GM12878 (cell line): ENCODE data around the gene NDUFV1. TPM values are rescaled to one million over a fixed set of nuclear protein-coding genes. Genes with fewer than 3 reads are reported as not detected.

Experiments
- BCLAF1 ChIP-seq: fragments of 450-650 bp; IDR thresholded peaks from 2 replicates; pipeline ENCODE4 v1.6.1; 2017; ENCODE audit warnings: antibody characterized with exemption, mild to moderate bottlenecking, moderate library complexity
- CBFB ChIP-seq: IDR thresholded peaks from 2 replicates; pipeline ENCODE4 v1.6.1; 2016; ENCODE audit warnings: antibody characterized with exemption, low read depth
- CHD1 ChIP-seq: IDR thresholded peaks from 2 replicates; pipeline ENCODE4 v1.6.1; 2012; ENCODE audit warnings: low read depth, low read length, improper control_type of control experiment
- DPF2 ChIP-seq: fragments of 450-650 bp; IDR thresholded peaks from 2 replicates; pipeline ENCODE4 v1.6.1; 2017; ENCODE audit warnings: mild to moderate bottlenecking
- E2F8 ChIP-seq: fragments of 450-650 bp; IDR thresholded peaks from 2 replicates; pipeline ENCODE4 v1.6.1; 2018; ENCODE audit warnings: mild to moderate bottlenecking, low read depth, moderate library complexity; ENCODE audit not compliant: partially characterized antibody
- EP300 ChIP-seq, 2 experiments: fragments of 150-350 bp in 1 of 2; IDR thresholded peaks; 2 replicates each; pipeline ENCODE4 v1.6.1; 2011 to 2012; ENCODE audit warnings: low read depth in 2 of 2, low read length in 2 of 2, borderline replicate concordance in 1 of 2, improper control_type of control experiment in 1 of 2, inconsistent platforms in 1 of 2; ENCODE audit not compliant: control insufficient read depth in 1 of 2
- FOS ChIP-seq: IDR thresholded peaks from 3 replicates; pipeline ENCODE4 v1.6.1; 2011; ENCODE audit warnings: borderline replicate concordance; ENCODE audit not compliant: insufficient read length; ENCODE audit errors: extremely low read depth
- HSF1 ChIP-seq: fragments of 150-350 bp; IDR thresholded peaks from 2 replicates; pipeline ENCODE4 v1.6.1; 2014; ENCODE audit warnings: mild to moderate bottlenecking, low read depth, low read length
- KLF5 ChIP-seq: fragments of 450-650 bp; IDR thresholded peaks from 2 replicates; pipeline ENCODE4 v1.6.1; 2014; ENCODE audit warnings: mild to moderate bottlenecking; ENCODE audit not compliant: partially characterized antibody
- NFYA ChIP-seq: IDR thresholded peaks from 2 replicates; pipeline ENCODE4 v1.6.1; 2011; ENCODE audit warnings: low read depth, mild to moderate bottlenecking, low read length, improper control_type of control experiment, borderline replicate concordance
- PAX8 ChIP-seq: fragments of 450-650 bp; IDR thresholded peaks from 2 replicates; pipeline ENCODE4 v1.6.1; 2017; ENCODE audit warnings: mild to moderate bottlenecking, moderate library complexity
- PML ChIP-seq: IDR thresholded peaks from 2 replicates; pipeline ENCODE4 v1.6.1; 2012; ENCODE audit warnings: low read length, inconsistent platforms
- SUPT20H ChIP-seq: IDR thresholded peaks from 2 replicates; pipeline ENCODE4 v1.6.1; 2011; ENCODE audit warnings: low read depth, mild to moderate bottlenecking, low read length, moderate library complexity, borderline replicate concordance; ENCODE audit not compliant: control insufficient read depth
- SUZ12 ChIP-seq: fragments of 200-600 bp; sonication (generic); IDR thresholded peaks from one replicate; pipeline ENCODE4 v1.6.1; 2018; ENCODE audit warnings: antibody characterized with exemption, mild to moderate bottlenecking; ENCODE audit not compliant: unreplicated experiment
- YBX1 ChIP-seq: fragments of 450-650 bp; IDR thresholded peaks from 2 replicates; pipeline ENCODE4 v1.6.1; 2016; ENCODE audit warnings: antibody characterized with exemption
- ZNF274 ChIP-seq: IDR thresholded peaks from one replicate; pipeline ENCODE4 v1.8.0; 2011; ENCODE audit not compliant: insufficient read length, insufficient read depth
- ZNF622 ChIP-seq: fragments of 450-650 bp; IDR thresholded peaks from 2 replicates; pipeline ENCODE4 v1.6.1; 2017; ENCODE audit warnings: mild to moderate bottlenecking, inconsistent platforms
- polyA plus RNA-seq, 11 experiments: library from polyadenylated mRNA; depleted of rRNA in 4 of 11; unstranded in 6 of 11; stranded (reverse) in 5 of 11; fragments of >200 nt; fragmentation: Nextera tagmentation in 4 of 11; fragmentation: Illumina TruSeq in 1 of 11; extraction: Ambion mirVana in 4 of 11; extraction: Trizol in 1 of 11; gene quantifications; 1 replicate in 1 of 11; 2 replicates in 10 of 11; pipeline versions ENCODE4 v1.2.1 to v1.2.3, GENCODE V29; 2011 to 2016; ENCODE audit warnings: inconsistent platforms in 2 of 11, missing spikeins in 2 of 11, low read depth in 1 of 11
- total RNA-seq, 4 experiments: library from RNA; depleted of rRNA in 3 of 4; stranded (reverse); fragments of >200 nt in 3 of 4; fragmentation: Illumina TruSeq in 1 of 4; extraction: Trizol in 1 of 4; gene quantifications; 2 replicates each; pipeline versions ENCODE4 v1.2.1 to v1.2.3, GENCODE V29; 2013 to 2021
- TF ChIP-seq, protein P1 (sequence below): fragments of 450-650 bp; IDR thresholded peaks from 2 replicates; pipeline ENCODE4 v1.6.1; 2017; ENCODE audit warnings: borderline replicate concordance
- TF ChIP-seq, protein P2 (sequence below): IDR thresholded peaks from 2 replicates; pipeline ENCODE4 v1.6.1; 2012; ENCODE audit warnings: low read length, inconsistent platforms

NDUFV1 gene
- total and polyA plus RNA-seq, 10 of the 15 experiments (the other 5 are each of a cell fraction or from before 2014, with no cell fraction given), result 8.2 to 380 (median 231) TPM

- no peak for TF ChIP-seq E2F8
- TF ChIP-seq SUZ12, result no peak
- no peak for TF ChIP-seq SUPT20H
- TF ChIP-seq FOS, result no peak
- peak in 1 of 2 experiments; percentile 41; a peak in 1 of 4 replicates for TF ChIP-seq EP300 (IDR thresholded peaks at IDR 0.05; ENCODE audit: borderline replicate concordance in 1 of 2, control insufficient read depth in 1 of 2, low read depth in 2 of 2, low read length in 2 of 2)
- TF ChIP-seq KLF5, result peak; percentile 40
- no peak for TF ChIP-seq PAX8
- no peak for TF ChIP-seq PML
- no peak; the same call in 1 of the 2 replicates for TF ChIP-seq CBFB
- TF ChIP-seq ZNF622, result no peak
- no peak for TF ChIP-seq CHD1
- TF ChIP-seq, protein P1, sequence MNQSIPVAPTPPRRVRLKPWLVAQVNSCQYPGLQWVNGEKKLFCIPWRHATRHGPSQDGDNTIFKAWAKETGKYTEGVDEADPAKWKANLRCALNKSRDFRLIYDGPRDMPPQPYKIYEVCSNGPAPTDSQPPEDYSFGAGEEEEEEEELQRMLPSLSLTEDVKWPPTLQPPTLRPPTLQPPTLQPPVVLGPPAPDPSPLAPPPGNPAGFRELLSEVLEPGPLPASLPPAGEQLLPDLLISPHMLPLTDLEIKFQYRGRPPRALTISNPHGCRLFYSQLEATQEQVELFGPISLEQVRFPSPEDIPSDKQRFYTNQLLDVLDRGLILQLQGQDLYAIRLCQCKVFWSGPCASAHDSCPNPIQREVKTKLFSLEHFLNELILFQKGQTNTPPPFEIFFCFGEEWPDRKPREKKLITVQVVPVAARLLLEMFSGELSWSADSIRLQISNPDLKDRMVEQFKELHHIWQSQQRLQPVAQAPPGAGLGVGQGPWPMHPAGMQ, result no peak
- no peak for TF ChIP-seq YBX1
- TF ChIP-seq, protein P2, sequence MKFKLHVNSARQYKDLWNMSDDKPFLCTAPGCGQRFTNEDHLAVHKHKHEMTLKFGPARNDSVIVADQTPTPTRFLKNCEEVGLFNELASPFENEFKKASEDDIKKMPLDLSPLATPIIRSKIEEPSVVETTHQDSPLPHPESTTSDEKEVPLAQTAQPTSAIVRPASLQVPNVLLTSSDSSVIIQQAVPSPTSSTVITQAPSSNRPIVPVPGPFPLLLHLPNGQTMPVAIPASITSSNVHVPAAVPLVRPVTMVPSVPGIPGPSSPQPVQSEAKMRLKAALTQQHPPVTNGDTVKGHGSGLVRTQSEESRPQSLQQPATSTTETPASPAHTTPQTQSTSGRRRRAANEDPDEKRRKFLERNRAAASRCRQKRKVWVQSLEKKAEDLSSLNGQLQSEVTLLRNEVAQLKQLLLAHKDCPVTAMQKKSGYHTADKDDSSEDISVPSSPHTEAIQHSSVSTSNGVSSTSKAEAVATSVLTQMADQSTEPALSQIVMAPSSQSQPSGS, result no peak
- no peak for TF ChIP-seq HSF1
- TF ChIP-seq NFYA, result no peak
- TF ChIP-seq ZNF274, result no peak
- no peak for TF ChIP-seq BCLAF1
- TF ChIP-seq DPF2, result 0 out of 2 replicates have a peak, but pooled peaks have one; percentile 12
Measured at GRCh38 chr11:67606492-67607295, at the start of gene NDUFV1 (continued).
